RWPE2 (cell line): ENCODE results near the gene MTG2.
A peak's percentile ranks its signal among the peaks of the same experiment; 100 is the strongest.

Source experiments
- ATAC-seq: fragments of 200-7000 bp; cut with Tn5 transposase; 3 replicates; pipeline ENCODE4 v1.9.1; 2021; ENCODE audit warnings: low read depth
- DNase-seq: peaks from one replicate; pipeline ENCODE4 v3.0.0-alpha.2; 2020; ENCODE audit warnings: low spot score
- H3K27ac ChIP-seq: fragments of 450-650 bp; 2 replicates; pipeline ENCODE4 v1.5.1; 2017; ENCODE audit warnings: mild to moderate bottlenecking; ENCODE audit not compliant: poor library complexity, severe bottlenecking
- H3K27me3 ChIP-seq: fragments of 250-450 bp; sonication (Bioruptor Pico); 2 replicates; pipeline ENCODE4 v1.5.1; 2021; ENCODE audit warnings: mild to moderate bottlenecking, moderate library complexity; ENCODE audit not compliant: insufficient read depth, poor library complexity, severe bottlenecking
- H3K36me3 ChIP-seq: fragments of 250-450 bp; sonication (Bioruptor Pico); 2 replicates; pipeline ENCODE4 v1.5.1; 2020; ENCODE audit warnings: low read depth, mild to moderate bottlenecking, moderate library complexity
- H3K4me1 ChIP-seq: fragments of 250-450 bp; sonication (Bioruptor Pico); 2 replicates; pipeline ENCODE4 v1.5.1; 2021; ENCODE audit warnings: mild to moderate bottlenecking, moderate library complexity; ENCODE audit not compliant: insufficient read depth, poor library complexity, severe bottlenecking
- H3K4me3 ChIP-seq: fragments of 250-450 bp; sonication (Bioruptor Pico); 2 replicates; pipeline ENCODE4 v1.5.1; 2021; ENCODE audit warnings: mild to moderate bottlenecking, moderate library complexity; ENCODE audit not compliant: severe bottlenecking
- H3K9me3 ChIP-seq: fragments of 250-450 bp; sonication (Bioruptor Pico); 2 replicates; pipeline ENCODE4 v1.5.1; 2021; ENCODE audit warnings: mild to moderate bottlenecking, moderate library complexity; ENCODE audit not compliant: severe bottlenecking
- TF ChIP-seq, protein P1 (sequence below): fragments of 450-650 bp; IDR thresholded peaks from one replicate; pipeline ENCODE4 v1.5.1; 2017; ENCODE audit warnings: mild to moderate bottlenecking, moderate library complexity; ENCODE audit not compliant: poor library complexity, severe bottlenecking

The MTG2 gene

DNA sequence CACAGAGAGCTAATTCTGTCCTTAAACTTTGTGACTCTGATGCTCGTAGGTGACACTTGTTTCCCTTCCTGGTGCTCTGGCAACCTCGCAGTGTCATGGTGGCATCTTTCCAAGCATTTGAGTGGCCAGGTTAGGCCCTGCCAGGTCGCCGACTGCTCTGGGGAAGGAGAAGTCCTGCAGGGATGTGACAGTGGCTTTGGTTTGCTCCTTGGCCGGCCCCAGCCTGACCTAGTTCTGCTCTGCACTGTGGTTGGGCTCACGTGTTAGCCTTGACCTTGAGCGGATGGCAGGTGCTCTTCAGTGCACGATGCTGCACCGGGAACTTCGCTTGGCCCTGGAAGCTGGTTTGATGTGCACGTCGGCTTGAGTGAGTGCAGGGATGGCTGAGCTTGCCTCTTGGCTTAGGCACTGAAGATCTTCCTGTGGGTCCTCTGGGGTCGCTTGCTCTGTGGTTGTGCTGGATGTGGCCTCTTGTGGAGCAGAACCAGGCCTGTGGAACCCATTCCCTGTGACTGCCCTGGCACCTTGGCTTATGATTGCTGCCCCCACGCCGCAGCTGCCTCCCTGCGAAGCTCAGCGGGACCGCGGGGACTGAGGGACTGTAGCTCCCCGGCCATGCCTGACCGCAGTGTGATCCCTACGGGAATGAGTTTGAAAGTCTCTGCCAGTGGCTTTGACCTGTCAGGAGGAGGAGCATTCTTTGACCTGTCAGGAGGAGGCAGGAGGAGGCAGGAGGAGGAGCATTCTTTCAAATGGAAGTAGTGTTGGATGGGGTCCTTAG lies 64.2 kb downstream of the MTG2 start:
- no peak for DNase-seq
- no peak for ATAC-seq
- H3K36me3 ChIP-seq, result peaks cover 13% of the 10 kb centered on the region
- no peak overlapping the region for H3K27ac ChIP-seq
- H3K9me3 ChIP-seq, result no peaks in the 10 kb centered on the region
- no peak overlapping the region for H3K4me3 ChIP-seq
- TF ChIP-seq, protein P1, sequence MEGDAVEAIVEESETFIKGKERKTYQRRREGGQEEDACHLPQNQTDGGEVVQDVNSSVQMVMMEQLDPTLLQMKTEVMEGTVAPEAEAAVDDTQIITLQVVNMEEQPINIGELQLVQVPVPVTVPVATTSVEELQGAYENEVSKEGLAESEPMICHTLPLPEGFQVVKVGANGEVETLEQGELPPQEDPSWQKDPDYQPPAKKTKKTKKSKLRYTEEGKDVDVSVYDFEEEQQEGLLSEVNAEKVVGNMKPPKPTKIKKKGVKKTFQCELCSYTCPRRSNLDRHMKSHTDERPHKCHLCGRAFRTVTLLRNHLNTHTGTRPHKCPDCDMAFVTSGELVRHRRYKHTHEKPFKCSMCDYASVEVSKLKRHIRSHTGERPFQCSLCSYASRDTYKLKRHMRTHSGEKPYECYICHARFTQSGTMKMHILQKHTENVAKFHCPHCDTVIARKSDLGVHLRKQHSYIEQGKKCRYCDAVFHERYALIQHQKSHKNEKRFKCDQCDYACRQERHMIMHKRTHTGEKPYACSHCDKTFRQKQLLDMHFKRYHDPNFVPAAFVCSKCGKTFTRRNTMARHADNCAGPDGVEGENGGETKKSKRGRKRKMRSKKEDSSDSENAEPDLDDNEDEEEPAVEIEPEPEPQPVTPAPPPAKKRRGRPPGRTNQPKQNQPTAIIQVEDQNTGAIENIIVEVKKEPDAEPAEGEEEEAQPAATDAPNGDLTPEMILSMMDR, result no peak
- peaks cover under 1% of the 10 kb centered on the region for H3K4me1 ChIP-seq
- no peaks in the 10 kb centered on the region for H3K27me3 ChIP-seq

DNA sequence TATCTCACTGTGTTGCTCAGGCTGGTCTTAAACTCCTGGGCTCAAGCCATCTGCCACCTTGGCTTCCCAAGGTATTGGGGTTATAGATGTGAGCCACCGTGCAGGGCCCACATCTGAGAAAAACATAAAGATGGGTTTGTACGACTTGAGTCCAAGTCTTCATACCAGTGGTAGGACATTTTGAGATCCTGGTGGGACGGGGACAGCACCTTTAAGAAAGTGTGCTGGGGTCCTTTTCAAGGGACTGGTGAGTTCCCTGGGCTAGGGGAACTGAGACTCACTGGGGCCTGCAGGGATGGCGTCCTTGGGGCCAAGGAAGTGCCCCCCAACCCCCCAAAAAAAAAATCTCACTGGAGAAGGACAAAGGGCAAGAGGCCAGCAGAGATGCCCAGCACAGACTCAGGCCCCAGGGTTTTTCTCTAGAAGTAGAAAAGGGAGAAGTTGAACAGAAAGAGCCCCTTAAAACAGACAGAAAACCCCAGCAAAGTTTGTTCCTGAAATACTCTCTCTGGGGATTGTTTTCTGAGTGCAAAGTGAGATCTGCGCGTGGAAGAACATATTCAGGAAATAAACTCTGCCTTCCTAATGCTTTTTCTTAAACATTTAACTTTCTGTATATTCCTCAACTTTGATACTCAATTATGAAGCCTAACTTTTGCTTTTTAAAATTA lies 66.2 kb downstream of the MTG2 start:
- Histone ChIP-seq H3K27me3 (no peaks in the 10 kb centered on the region), H3K36me3 (peaks cover 5% of the 10 kb centered on the region), H3K9me3 (no peaks in the 10 kb centered on the region), H3K4me1 (peaks cover 10% of the 10 kb centered on the region), H3K27ac (no peak overlapping the region), H3K4me3 (no peak overlapping the region)
- ATAC-seq (no peak), DNase-seq (no peak)
- TF ChIP-seq, protein P1, result no peak

DNA sequence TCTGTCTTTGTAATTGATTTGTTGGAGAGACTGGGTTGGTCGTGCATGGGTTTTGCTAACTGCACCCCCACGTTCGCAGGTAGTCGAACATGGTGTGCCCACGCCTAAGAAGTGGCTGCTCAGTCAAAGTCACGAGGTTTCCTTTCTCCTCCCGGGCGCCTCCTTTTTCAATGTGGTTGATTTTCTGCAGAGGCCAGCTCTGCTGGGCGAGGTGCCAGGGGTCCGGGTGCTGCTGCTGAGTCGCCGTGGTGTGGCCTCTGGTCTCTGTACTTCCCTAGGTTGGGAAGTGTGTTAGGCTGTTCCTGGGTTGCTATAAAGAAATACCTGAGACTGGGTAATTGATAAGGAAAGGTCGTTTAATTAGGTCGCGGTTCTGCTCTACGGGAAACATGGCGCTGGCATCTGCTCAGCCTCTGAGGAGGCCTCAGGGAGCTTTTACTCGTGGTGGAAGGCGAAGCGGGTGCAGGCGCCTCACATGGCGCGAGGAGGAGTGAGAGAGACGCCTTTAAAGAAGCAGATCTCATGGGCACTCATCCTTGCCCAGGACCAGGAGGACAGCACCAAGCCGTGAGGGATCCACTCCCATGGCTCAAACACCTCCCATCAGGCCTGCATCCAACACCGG lies 69.6 kb downstream of the MTG2 start:
- no peak overlapping the region for H3K4me3 ChIP-seq
- ATAC-seq (0 out of 3 replicates have a peak, but pooled peaks have one; percentile 22), DNase-seq (no peak)
- TF ChIP-seq, protein P1, result no peak
- H3K9me3 ChIP-seq, result no peaks in the 10 kb centered on the region
- no peaks in the 10 kb centered on the region for H3K27me3 ChIP-seq
- peaks cover 15% of the 10 kb centered on the region for H3K36me3 ChIP-seq
- no peak overlapping the region for H3K27ac ChIP-seq
- peaks cover 10% of the 10 kb centered on the region for H3K4me1 ChIP-seq
